Activated CD4-positive, alpha-beta memory T cell treated with anti-CD3 and anti-CD28 coated beads, Interleukin-2, amount 10 ng/mL, durations not matched to agents 7 days and 5 days (primary cell): Measurements from ENCODE around the gene IL7R. TPM values are rescaled to one million over a fixed set of nuclear protein-coding genes. Genes with fewer than 3 reads are reported as not detected.
"Not testable (repeated sequence)": the region's sequence is repeated elsewhere in the genome, so short reads cannot be mapped to it uniquely, and the experiment has no call there.

Experiments used
- CTCF ChIA-PET: fragments of 350-600 bp; sonication (Branson Sonifier 250); formaldehyde crosslinking; loops from one replicate; lab custom pipeline; 2021; ENCODE audit warnings: antibody characterized with exemption, inconsistent platforms; lab: Charles Lee
- POLR2A ChIA-PET: fragments of 350-600 bp; sonication (Branson Sonifier 250); formaldehyde crosslinking; loops from one replicate; lab custom pipeline; 2021; ENCODE audit warnings: antibody characterized with exemption; lab: Charles Lee
- DNase-seq: peaks from one replicate; pipeline ENCODE4 v3.0.0-alpha.2; 2020
- H3K27ac Mint-ChIP-seq: one replicate; pipeline ENCODE4 v1.8.0; 2021; ENCODE audit warnings: mild to moderate bottlenecking, mixed read lengths
- H3K27me3 Mint-ChIP-seq: one replicate; pipeline ENCODE4 v1.8.0; 2021; ENCODE audit warnings: mixed read lengths
- H3K36me3 Mint-ChIP-seq: one replicate; pipeline ENCODE4 v1.8.0; 2021; ENCODE audit warnings: low read depth, mixed read lengths
- H3K4me1 Mint-ChIP-seq: one replicate; pipeline ENCODE4 v1.8.0; 2021; ENCODE audit warnings: mixed read lengths
- H3K4me3 Mint-ChIP-seq: one replicate; pipeline ENCODE4 v1.8.0; 2021; ENCODE audit warnings: mild to moderate bottlenecking, mixed read lengths
- H3K9me3 Mint-ChIP-seq: one replicate; pipeline ENCODE4 v1.8.0; 2021; ENCODE audit warnings: mixed read lengths
- total RNA-seq, 2 experiments: library from RNA; stranded (reverse); gene quantifications; one replicate each; pipeline ENCODE4 v1.2.3, GENCODE V29; 2021

Gene IL7R
- total RNA-seq, 2 experiments from 2014 or later = 271 to 273 TPM

DNA sequence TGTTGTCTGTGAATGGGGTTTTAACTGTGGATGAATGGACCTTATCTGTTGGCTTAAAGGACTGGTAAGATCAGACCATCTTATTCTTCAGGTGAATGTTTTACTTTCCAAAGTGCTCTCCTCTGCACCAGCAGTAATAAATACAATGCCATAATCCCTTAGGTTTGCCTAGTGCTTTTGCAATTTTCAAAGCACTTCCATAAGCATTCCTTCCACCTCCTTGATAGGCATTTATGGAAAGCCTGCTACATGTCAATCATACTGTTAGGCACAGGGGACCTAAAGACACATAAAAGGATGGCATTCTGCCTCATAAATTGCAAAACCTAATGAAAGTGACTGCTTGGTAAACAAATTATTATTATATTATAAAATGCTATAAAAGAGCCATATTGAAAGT lies 21.4 kb downstream of the IL7R start:
- H3K4me3 Mint-ChIP-seq = no peak overlapping the region
- ChIA-PET CTCF (no interaction called here), POLR2A (no interaction called here)
- DNase-seq = no peak
- H3K4me1 Mint-ChIP-seq = peaks cover 72% of the 10 kb centered on the region
- H3K27ac Mint-ChIP-seq = peak overlapping the region; percentile 40
- no peaks in the 10 kb centered on the region for H3K27me3 Mint-ChIP-seq
- H3K36me3 Mint-ChIP-seq = peaks cover 82% of the 10 kb centered on the region
- no peaks in the 10 kb centered on the region for H3K9me3 Mint-ChIP-seq

DNA sequence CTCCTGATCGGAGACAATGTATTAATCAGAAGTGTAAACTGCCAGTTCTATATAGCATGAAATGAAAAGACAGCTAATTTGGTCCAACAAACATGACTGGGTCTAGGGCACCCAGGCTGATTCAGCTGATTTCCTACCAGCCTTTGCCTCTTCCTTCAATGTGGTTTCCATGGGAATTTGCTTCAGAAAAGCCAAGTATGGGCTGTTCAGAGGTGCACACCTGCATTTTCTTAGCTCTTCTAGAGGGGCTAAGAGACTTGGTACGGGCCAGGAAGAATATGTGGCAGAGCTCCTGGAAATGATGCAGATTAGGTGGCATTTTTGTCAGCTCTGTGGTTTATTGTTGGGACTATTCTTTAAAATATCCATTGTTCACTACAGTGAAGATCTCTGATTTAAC lies 22.4 kb downstream of the IL7R start:
- DNase-seq = no peak
- Mint-ChIP-seq H3K27ac (peak overlapping the region; percentile 2), H3K4me3 (no peak overlapping the region), H3K36me3 (peaks cover 76% of the 10 kb centered on the region), H3K9me3 (no peaks in the 10 kb centered on the region), H3K27me3 (no peaks in the 10 kb centered on the region), H3K4me1 (peaks cover 77% of the 10 kb centered on the region)
- POLR2A ChIA-PET = interaction anchor here (0.7 to 1.1 kb wide), 2 partner anchors 20 to 25 kb away, joined by 3 read pairs; no protein-coding TSS in a partner anchor
- CTCF ChIA-PET = no interaction called here

DNA sequence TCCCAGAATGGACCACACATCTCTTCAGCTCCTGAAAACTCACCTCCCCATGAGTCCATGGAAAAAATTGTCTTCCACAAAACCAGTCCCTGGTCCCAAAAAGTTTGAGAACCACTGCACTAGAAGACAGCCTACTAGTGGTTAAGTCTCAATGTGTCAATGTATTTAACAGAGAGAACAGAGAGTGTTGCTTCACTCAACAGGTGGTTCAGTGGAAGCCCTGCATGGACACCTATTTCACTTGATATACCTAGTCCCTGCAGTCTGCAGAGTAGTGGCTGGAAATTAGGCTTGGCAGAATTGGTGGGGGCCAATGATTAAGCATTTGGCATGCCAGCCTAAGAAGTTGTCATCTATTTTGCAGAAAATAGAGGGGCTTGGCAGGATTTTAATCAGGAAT lies 23.0 kb downstream of the IL7R start:
- Mint-ChIP-seq H3K4me3 (no peak overlapping the region), H3K4me1 (peaks cover 78% of the 10 kb centered on the region), H3K27ac (no peak overlapping the region), H3K36me3 (peaks cover 74% of the 10 kb centered on the region), H3K27me3 (no peaks in the 10 kb centered on the region), H3K9me3 (no peaks in the 10 kb centered on the region)
- POLR2A ChIA-PET = interaction anchor here (0.7 to 3.5 kb wide), 3 partner anchors 19 to 25 kb away, joined by 3 to 22 read pairs (median 3); partner anchors contain the start of gene IL7R
- DNase-seq = no peak
- CTCF ChIA-PET = interaction anchor here (0.8 to 1.4 kb wide), 2 partner anchors 12 to 14 kb away, joined by 3 to 5 read pairs; no protein-coding TSS in a partner anchor

DNA sequence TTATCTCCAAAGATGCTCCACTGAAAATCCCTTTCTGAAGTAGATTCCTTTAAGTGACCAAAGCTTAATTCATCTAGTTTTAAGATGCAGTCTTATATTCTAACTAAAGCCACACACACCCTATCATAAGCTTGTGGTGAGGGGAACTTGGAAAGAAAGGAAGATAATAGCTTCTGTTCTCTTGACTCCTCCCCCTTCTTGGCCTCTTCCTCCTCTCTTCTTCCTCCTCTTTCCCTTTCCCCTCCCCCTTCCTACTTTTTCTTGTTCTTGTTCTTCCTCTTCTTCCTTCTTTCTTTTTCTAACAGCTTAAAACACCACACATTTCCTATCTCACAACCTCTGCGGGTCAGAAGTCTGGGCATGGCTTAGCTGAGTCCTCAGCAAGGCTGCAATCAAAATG lies 23.5 kb downstream of the IL7R start:
- Mint-ChIP-seq H3K4me3 (no peak overlapping the region), H3K27ac (no peak overlapping the region), H3K4me1 (peaks cover 76% of the 10 kb centered on the region), H3K9me3 (no peaks in the 10 kb centered on the region), H3K27me3 (no peaks in the 10 kb centered on the region), H3K36me3 (peaks cover 69% of the 10 kb centered on the region)
- POLR2A ChIA-PET = interaction anchor here (1.1 to 3.5 kb wide), 5 partner anchors 10 to 22 kb away, joined by 3 to 22 read pairs (median 4); partner anchors contain the start of gene IL7R
- CTCF ChIA-PET = interaction anchor here (0.8 to 1.4 kb wide), 3 partner anchors 10 to 13 kb away, joined by 3 to 5 read pairs (median 3); no protein-coding TSS in a partner anchor
- no peak for DNase-seq

DNA sequence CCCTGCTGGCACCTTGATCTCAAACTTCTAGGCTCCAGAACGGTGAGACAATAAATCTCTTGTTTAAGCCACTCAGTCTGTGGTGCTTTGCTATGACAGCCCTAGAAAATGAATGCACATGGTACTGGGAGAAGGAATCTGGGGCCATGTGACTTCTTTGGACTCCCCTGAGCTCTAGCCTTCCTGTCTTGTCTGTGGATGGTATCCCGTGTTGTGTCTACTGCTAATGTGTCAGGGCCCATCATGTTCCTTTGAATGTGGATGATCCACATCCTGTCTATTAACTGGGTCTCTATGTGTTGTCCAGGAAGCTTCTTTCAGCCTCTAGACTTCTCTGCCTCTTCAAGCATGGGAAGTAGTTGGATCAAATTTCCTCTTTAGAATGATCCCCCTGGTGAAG lies 25.1 kb downstream of the IL7R start:
- ChIA-PET POLR2A (interaction anchor here (1.3 to 3.5 kb wide), 3 partner anchors 17 to 43 kb away, joined by 4 to 22 read pairs (median 13); partner anchors contain the start of gene IL7R), CTCF (interaction anchor here (0.9 to 1.6 kb wide), 5 partner anchors 18 to 878 kb away, joined by 3 to 4 read pairs (median 3); no protein-coding TSS in a partner anchor)
- Mint-ChIP-seq H3K9me3 (no peaks in the 10 kb centered on the region), H3K4me1 (peaks cover 63% of the 10 kb centered on the region), H3K27ac (no peak overlapping the region), H3K4me3 (no peak overlapping the region), H3K27me3 (no peaks in the 10 kb centered on the region), H3K36me3 (peaks cover 53% of the 10 kb centered on the region)
- DNase-seq = no peak

DNA sequence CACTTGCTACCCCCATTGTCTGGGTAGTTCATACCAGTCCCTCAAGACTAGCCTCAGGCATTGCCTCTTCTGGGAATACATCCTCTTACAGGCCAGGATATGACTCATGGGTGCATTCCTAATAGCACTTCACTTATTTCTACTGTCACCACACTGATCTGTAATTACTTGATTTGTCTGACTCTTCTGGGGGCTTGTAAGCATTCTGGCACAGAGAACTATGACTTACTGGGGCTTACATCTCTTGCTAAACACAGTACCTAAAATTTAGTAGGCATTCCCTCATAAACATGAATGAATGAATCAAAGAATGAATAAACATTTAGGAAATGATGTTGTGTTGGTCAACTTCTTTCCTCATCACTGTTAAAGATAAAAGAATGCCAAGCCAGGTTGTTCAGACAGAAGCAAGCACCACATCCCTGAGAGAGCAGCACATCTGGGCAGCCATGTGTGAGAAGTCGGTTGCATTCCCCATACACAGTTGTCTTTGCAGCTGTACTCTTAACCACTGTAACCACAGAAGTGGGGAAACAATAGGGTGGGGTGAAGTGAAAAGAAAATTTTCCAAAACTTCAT lies 27.6 kb downstream of the IL7R start:
- peaks cover 28% of the 10 kb centered on the region for H3K36me3 Mint-ChIP-seq
- no peaks in the 10 kb centered on the region for H3K9me3 Mint-ChIP-seq
- H3K4me3 Mint-ChIP-seq = no peak overlapping the region
- peaks cover 39% of the 10 kb centered on the region for H3K4me1 Mint-ChIP-seq
- no peak for DNase-seq
- POLR2A ChIA-PET = no interaction called here
- no peaks in the 10 kb centered on the region for H3K27me3 Mint-ChIP-seq
- CTCF ChIA-PET = interaction anchor here (0.8 to 1.4 kb wide), 3 partner anchors 42 to 267 kb away, joined by 3 read pairs; no protein-coding TSS in a partner anchor
- H3K27ac Mint-ChIP-seq = peak overlapping the region; percentile 53

DNA sequence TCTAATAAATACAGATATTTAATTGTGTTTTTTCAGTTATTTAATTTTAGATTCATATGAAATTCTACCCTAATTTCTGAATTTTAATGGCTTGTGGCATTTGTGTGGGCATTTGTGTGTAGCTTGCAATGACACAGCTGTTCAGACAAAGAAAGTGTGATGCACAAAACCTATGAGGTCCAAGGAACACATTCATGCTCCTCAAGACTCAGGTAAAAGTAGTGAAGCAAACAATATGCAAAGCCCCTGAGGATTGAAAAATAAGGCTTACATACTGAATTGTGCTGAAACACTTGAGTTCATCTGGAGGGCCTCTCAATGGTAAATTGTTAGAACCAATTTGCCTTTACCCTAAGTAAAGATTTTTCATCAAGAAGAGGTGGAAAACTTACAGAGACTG lies 28.1 kb downstream of the IL7R start:
- Mint-ChIP-seq H3K36me3 (peaks cover 23% of the 10 kb centered on the region), H3K4me3 (no peak overlapping the region), H3K27ac (no peak overlapping the region), H3K27me3 (no peaks in the 10 kb centered on the region), H3K4me1 (peaks cover 34% of the 10 kb centered on the region), H3K9me3 (no peaks in the 10 kb centered on the region)
- DNase-seq = no peak
- CTCF ChIA-PET = interaction anchor here (0.8 to 1.4 kb wide), 3 partner anchors 42 to 268 kb away, joined by 3 read pairs; no protein-coding TSS in a partner anchor
- POLR2A ChIA-PET = no interaction called here

DNA sequence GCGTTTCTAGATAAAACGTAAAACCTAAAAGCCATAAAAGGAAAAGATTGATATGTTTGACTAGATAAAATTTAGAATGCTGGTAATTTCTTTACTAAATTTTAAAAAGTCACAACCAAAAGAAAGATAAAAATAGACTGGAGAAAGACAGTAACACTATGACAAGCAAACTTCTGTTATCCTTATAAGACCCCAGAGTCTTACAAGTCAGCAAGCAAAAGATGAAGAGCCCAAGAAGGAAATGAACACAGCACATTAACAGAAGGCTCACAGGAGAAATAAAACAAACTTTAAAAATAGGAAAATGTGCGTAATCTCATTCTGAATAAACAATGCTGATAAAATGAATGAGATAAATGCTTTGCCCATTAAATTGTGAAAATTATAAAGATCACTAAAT lies 29.7 kb downstream of the IL7R start:
- Mint-ChIP-seq H3K36me3 (peaks cover 11% of the 10 kb centered on the region), H3K27ac (no peak overlapping the region), H3K4me3 (no peak overlapping the region), H3K4me1 (peaks cover 26% of the 10 kb centered on the region), H3K27me3 (no peaks in the 10 kb centered on the region), H3K9me3 (peaks cover 2% of the 10 kb centered on the region)
- DNase-seq = no peak
- CTCF ChIA-PET = no interaction called here
- POLR2A ChIA-PET = no interaction called here

DNA sequence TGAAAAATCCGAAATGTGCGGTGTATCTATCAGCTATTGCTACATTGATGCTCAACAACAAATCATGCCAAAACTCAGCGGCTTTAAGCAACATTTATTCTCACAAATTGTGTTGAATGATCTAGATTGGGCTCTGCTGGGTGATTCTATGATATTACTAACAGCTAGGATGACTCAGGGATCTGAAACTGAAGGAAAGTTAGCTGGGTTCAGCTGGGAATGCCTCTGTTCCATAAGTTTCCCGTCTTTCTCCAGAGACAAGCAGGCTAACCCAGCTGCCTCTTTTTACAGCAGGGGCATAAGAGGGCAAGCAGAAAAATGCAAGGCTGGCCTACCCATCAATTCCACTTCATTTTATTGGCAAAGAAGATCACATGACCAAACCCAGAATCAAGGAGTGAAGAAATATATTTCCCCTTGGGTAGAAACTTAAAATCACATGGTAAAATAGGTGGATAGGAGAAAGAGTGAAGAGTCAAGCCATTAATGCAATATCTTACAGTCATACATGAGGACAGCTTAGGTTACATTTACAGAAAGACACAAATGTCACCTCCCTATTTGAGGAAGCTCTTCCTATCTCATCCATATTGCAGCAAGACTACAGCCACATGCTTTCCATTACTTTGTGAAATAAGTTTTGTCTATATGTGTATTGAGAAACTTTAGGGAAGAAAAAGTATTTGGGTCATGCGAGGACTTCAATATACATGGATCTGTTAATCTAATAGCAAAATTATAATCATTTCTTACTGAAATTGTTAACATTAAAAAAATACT lies 30.8 kb downstream of the IL7R start:
- Mint-ChIP-seq H3K36me3 (peaks cover 10% of the 10 kb centered on the region), H3K27me3 (no peaks in the 10 kb centered on the region), H3K9me3 (peaks cover 5% of the 10 kb centered on the region), H3K4me1 (peaks cover 20% of the 10 kb centered on the region), H3K27ac (no peak overlapping the region), H3K4me3 (no peak overlapping the region)
- DNase-seq = no peak
- ChIA-PET CTCF (interaction anchor here (0.6 kb wide), 1 partner anchor 212 kb away, joined by 3 read pairs; no protein-coding TSS in a partner anchor), POLR2A (interaction anchor here (1.0 to 1.1 kb wide), 2 partner anchors 12 to 13 kb away, joined by 3 read pairs; no protein-coding TSS in a partner anchor)

DNA sequence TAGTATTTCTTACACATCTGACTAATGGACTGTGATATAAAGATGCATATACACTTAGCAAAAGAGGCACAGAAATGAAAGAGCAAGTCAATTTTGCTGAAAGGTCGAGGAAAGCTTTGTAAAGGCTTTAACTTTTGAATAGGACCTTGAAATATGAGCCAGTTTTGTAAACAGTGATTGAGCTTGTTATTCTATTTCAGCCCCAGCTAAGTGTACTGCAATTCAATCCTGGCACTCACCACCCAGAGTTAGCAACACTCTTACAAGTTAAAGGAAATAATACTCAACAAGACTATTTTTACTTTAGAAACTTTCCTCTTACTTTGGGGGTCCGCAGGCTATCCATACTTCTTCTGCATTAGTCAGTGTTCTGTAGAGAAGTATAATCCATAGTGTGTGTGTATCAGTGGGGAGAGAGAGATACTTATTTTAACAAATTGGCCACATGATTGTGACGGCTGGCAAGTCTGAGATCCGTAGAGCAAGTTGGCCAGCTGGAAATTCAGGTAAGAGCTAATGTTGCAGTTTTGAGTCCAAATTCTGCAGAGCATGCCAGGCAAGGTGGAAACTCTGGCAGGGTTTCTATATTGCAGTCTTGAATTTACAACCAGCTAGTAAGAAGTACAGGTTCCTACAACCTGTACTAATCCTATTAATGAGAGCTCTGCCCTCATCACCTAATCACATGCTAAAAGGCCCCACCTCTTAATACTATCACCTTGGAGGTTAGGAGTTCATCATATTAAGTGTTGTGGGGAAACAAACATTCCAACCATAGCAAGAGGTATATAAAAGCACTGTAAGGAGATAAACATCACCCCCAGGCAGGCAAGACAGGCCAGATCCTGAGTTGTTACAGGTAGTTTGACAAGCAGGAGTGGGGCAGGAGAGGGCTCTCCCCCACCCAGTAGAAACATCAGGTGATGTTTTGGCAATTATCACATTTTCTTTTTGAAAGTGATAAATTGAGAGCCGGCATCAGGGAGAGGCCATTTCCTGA lies 33.6 kb downstream of the IL7R start:
- ChIA-PET CTCF (no interaction called here), POLR2A (interaction anchor here (0.6 to 1.0 kb wide), 2 partner anchors 9 to 10 kb away, joined by 4 read pairs; no protein-coding TSS in a partner anchor)
- Mint-ChIP-seq H3K27ac (no peak overlapping the region), H3K4me3 (no peak overlapping the region), H3K9me3 (peaks cover 5% of the 10 kb centered on the region), H3K36me3 (no peaks in the 10 kb centered on the region), H3K4me1 (no peaks in the 10 kb centered on the region), H3K27me3 (no peaks in the 10 kb centered on the region)
- no peak for DNase-seq

DNA sequence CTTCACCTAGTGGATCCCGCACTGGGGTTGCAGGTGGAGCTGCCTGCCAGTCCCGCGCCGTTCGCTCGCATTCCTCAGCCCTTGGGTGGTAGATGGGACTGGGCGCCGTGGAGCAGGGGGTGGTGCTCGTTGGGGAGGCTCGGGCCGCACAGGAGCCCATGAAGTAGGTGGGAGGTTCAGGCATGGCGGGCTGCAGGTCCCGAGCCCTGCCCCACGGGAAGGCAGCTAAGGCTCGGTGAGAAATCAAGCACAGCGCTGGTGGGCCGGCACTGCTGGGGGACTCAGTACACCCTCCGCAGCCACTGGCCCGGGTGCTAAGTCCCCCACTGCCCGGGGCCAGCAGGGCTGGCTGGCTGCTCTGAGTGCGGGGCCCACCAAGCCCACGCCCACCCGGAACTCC lies 36.1 kb downstream of the IL7R start:
- CTCF ChIA-PET = interaction anchor here (1.5 kb wide), 1 partner anchor 32 kb away, joined by 5 read pairs; no protein-coding TSS in a partner anchor
- H3K27me3 Mint-ChIP-seq, H3K4me1 Mint-ChIP-seq, H3K27ac Mint-ChIP-seq, H3K36me3 Mint-ChIP-seq, H3K9me3 Mint-ChIP-seq, DNase-seq, POLR2A ChIA-PET, H3K4me3 Mint-ChIP-seq: not testable (repeated sequence)

DNA sequence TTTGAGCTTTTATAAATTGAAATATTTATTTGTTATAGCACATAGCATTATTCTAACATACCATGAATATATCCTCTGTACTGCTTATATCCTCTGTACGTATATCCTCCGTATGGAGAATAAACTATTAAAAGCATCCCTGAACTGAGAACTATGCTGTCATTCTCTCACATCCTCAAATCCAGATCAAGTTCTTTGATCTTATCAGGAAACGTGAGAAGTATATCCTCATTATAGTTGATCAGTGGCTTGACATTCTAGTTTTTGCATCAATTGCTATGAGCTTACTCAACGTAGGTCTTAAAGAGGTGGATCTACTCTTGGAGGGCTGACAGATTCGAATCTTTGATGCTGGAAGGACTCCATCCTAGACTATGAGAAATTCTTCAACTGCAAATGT lies 37.4 kb downstream of the IL7R start:
- CTCF ChIA-PET = interaction anchor here (1.3 to 1.5 kb wide), 2 partner anchors 14 to 30 kb away, joined by 5 read pairs; no protein-coding TSS in a partner anchor
- H3K4me1 Mint-ChIP-seq = peaks cover 10% of the 10 kb centered on the region
- no peak overlapping the region for H3K4me3 Mint-ChIP-seq
- no peak overlapping the region for H3K27ac Mint-ChIP-seq
- H3K36me3 Mint-ChIP-seq = no peaks in the 10 kb centered on the region
- no peaks in the 10 kb centered on the region for H3K27me3 Mint-ChIP-seq
- H3K9me3 Mint-ChIP-seq = peaks cover 5% of the 10 kb centered on the region
- POLR2A ChIA-PET = interaction anchor here (0.7 kb wide), 1 partner anchor 11 kb away, joined by 3 read pairs; no protein-coding TSS in a partner anchor
- DNase-seq = no peak
